Fibroblast of skin of right biceps (primary cell): ENCODE results near the gene PFDN1.
"Not testable (repeated sequence)": the region's sequence is repeated elsewhere in the genome, so short reads cannot be mapped to it uniquely, and the experiment has no call there.

Experiments used
- DNase-seq: peaks from one replicate; pipeline ENCODE4 v3.0.0-alpha.2; 2013

PFDN1 gene

DNA sequence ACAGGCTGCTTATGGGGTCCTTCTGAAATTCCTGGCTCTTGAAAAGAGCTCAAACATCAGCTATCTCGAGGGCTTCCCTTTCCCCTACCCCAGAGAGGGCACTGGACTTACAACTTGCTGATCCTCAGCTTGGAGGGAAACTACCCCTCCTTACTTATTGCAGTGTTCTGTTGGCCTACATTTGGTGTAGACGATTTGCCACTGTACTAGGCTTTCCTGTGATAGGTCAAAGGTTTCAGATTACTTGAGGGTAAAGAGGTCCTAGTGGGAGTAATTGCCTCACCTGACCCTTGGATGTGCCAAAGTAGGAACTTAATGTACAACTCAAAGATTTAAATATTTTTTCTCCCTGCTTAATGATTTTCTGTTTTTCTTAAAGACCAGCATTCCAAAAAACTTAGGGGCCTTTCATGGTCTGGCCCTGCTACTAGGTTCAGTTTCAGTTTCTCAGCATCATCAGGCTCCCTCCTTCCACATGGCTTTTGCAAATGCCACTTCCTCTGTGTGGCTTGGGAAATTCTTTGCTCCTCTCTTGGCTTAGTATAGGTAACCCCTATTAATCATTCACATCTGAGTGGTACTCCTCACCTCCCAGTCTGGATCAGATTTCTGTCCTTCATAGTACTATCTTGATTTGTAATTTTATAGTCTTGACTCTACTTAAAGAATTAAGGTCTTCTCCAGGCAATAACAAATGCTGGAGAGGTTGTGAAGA, 95.5 kb downstream of the PFDN1 start:
- no peak for DNase-seq

GRCh38 chr5:140205952-140206351, 96.9 kb downstream of the PFDN1 start:
- DNase-seq = no peak

DNA sequence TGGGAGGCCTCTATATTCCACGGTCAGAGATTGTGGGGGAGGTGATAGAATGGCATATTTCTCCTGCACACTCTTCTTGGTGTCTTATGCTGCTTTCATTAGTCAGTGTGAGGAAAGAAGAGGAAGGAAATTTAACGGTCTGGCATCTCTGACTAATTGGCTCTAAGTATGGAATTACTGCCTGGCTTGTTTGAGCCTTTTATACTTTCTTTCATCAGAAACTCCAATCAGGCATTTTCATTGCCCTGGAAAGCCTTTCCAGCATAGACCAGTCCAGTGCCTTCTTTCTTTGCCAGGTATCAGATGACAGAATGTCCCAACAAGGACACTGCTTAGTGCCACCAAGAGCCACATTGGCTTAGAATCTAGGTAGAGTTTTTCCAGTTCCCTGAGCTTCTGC, 97.7 kb downstream of the PFDN1 start:
- no peak for DNase-seq

- no peak for DNase-seq
Observed at GRCh38 chr5:140202610-140203009, 100.3 kb downstream of the PFDN1 start.

GRCh38 chr5:140202078-140202477, 100.8 kb downstream of the PFDN1 start:
- no peak for DNase-seq

DNA sequence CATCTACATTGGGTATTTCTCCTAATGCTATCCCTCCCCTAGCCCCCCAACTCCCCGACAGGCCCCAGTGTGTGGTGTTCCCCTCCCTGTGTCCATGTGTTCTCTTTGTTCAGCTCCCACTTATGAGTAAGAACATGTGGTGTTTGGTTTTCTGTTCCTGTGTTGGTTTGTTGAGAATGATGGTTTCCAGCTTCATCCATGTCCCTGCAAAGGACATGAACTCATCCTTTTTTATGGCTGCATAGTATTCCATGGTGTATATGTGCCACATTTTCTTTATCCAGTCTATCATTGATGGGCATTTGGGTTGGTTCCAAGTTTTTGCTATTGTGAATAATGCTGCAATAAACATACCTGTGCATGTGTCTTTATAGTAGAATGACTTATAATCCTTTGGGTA, 104.0 kb downstream of the PFDN1 start:
- not testable (repeated sequence) for DNase-seq

GRCh38 chr5:140197023-140197422, 105.9 kb downstream of the PFDN1 start:
- no peak for DNase-seq

- no peak for DNase-seq
Observed at GRCh38 chr5:140196115-140196814, 106.6 kb downstream of the PFDN1 start.
